Stromal cell of bone marrow (primary cell): ENCODE data around the gene TMA7.
"Not testable (repeated sequence)": the region's sequence is repeated elsewhere in the genome, so short reads cannot be mapped to it uniquely, and the experiment has no call there.

Source experiments
- DNase-seq: peaks from one replicate; pipeline ENCODE4 v3.0.0-alpha.2; 2012; ENCODE audit warnings: low read depth

The TMA7 gene

GRCh38 chr3:48436477-48436787 lies 3.6 kb upstream of the TMA7 start:
- no peak for DNase-seq

- no peak for DNase-seq
Observed at GRCh38 chr3:48436855-48437254, 3.2 kb upstream of the TMA7 start.

GRCh38 chr3:48437812-48438211 lies 2.2 kb upstream of the TMA7 start:
- no peak for DNase-seq

GRCh38 chr3:48440590-48440958 lies 517 bp downstream of the TMA7 start:
- DNase-seq = no peak

GRCh38 chr3:48441940-48442339 lies 1.9 kb downstream of the TMA7 start:
- DNase-seq = no peak

- DNase-seq = no peak
Observed at GRCh38 chr3:48445277-48445882, 5.3 kb downstream of the TMA7 start.

GRCh38 chr3:48446043-48446424 lies 6.0 kb downstream of the TMA7 start:
- DNase-seq = no peak

GRCh38 chr3:48446425-48447193 lies 6.6 kb downstream of the TMA7 start, which contains the start of gene ATRIP:
TSS of gene ATRIP (plus strand) at chr3:48446737. CDS start at chr3:48446846, 109 bp downstream.
- DNase-seq = peak; percentile 77

- DNase-seq = no peak
Observed at GRCh38 chr3:48451270-48451669, 11.2 kb downstream of the TMA7 start.

GRCh38 chr3:48456456-48456855 lies 16.4 kb downstream of the TMA7 start:
- no peak for DNase-seq

GRCh38 chr3:48459331-48459730 lies 19.3 kb downstream of the TMA7 start:
- no peak for DNase-seq

- no peak for DNase-seq
Observed at GRCh38 chr3:48459773-48460516, 19.9 kb downstream of the TMA7 start.

- DNase-seq = no peak
Observed at GRCh38 chr3:48460517-48460902, 20.5 kb downstream of the TMA7 start.

GRCh38 chr3:48461767-48462166 lies 21.7 kb downstream of the TMA7 start:
- DNase-seq = not testable (repeated sequence)

- no peak for DNase-seq
Observed at GRCh38 chr3:48463703-48464102, 23.6 kb downstream of the TMA7 start.

GRCh38 chr3:48464713-48465221 lies 24.7 kb downstream of the TMA7 start:
- DNase-seq = no peak

GRCh38 chr3:48465237-48465530 lies 25.1 kb downstream of the TMA7 start:
- DNase-seq = no peak

- peak; percentile 100 for DNase-seq
Observed at GRCh38 chr3:48465531-48466378, 25.7 kb downstream of the TMA7 start.

- DNase-seq = no peak
Observed at GRCh38 chr3:48466386-48467109, 26.5 kb downstream of the TMA7 start.

GRCh38 chr3:48467110-48467454 lies 27.0 kb downstream of the TMA7 start:
- DNase-seq = no peak

GRCh38 chr3:48467473-48468267 lies 27.6 kb downstream of the TMA7 start:
- no peak for DNase-seq
